DLD1 (cell line): ENCODE results near the gene IQSEC2.

ENCODE experiments used
- in situ Hi-C: cut with HindIII; loops from 2 replicates; pipeline ENCODE4 v1.10.0; 2017; ENCODE audit warnings: low sequenced_read_pairs

IQSEC2 gene

DNA sequence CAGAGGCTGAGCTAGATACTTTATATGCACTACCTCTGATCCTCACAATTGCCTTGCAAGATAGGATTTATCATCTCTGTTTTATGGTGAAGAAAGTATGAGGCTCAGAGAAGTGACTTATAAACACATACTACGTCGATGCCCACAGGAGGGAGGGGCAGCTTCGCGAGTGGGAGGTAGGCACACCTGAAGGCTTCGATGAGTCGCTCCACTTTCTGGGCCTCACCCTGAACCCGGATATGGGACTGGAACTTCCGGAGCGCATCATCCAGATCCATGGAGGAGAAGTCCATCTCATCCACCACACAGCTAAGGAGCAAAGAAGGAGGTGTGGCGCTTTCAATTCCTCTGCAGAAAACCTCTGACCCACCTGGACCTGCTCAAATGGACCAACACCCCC, 33.5 kb downstream of the IQSEC2 start:
- in situ Hi-C loops, result no loop called here

DNA sequence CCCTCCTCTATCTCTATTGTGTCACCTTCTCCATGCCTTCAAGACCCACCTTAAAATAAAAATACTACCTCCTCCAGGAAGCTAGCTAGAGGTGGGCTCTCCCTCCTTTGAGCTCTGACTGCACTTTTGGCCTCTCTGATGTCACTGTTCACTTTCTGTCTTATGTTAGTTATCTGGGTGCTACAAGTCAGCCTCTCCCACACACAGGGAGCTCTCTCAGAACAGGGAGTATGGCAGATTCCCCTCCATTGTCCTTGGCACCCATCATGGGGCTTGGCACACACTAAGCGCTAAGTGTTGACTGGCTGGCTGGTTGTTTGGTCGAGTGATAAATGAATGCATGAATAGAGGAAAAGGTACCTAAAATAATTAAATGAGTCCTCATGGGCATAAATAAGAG, 35.2 kb downstream of the IQSEC2 start:
- in situ Hi-C loops, result no loop called here

DNA sequence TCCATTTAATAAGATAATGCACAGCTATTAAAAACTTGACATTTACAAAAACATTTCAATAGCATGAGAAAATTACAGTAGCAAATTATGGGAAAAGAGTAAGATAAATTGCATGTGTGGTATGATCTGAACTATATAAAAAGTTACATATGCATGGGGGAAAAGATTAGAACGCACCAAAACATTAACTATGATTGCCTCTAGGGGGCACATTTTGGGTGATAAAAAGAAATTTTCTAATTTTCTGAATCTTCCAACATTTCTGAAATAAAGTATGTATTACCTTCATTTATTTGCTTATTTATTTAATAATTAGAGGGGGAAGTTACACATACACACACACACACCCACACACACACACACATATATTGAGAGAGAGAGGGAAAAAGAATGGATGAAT, 36.8 kb downstream of the IQSEC2 start:
- in situ Hi-C loops, result no loop called here

DNA sequence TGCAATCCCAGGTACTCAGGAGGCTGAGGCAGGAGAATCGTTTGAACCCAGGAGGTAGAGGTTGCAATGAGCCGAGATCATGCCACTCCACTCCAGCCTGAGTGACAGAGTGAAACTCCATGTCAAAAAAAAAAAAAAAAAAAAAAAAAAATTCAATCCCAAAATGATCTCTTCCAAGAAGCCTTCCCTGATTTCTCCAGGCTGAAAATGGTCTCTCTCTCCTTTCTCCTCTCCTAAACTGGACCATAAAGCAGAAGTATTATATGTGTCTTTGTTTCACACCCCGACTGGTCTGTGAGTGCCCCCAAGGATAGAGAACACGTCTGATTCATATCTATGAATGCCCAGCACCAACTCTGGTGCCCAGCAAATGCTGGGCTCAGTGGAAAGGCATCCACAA, 39.1 kb downstream of the IQSEC2 start:
- in situ Hi-C loops, result no loop called here

DNA sequence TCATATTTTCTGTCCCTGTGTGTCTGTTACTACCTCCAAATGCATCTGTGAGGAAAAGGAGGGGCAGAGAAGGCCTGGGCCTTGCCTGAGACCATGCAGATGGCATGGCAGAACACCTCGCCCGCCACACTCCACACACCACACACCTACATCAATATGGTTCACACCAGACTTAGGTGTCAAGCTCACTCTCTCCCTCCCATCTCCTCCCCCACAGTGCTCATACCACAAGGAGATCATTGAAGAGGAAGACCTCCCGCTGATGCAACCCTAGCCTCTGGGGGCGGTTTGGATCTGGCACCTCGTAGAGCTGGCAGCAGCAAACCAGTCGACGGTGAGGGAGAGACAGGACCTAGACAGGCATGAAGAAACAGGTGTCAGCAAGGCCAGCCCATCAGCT, 39.8 kb downstream of the IQSEC2 start:
- in situ Hi-C loops, result no loop called here

DNA sequence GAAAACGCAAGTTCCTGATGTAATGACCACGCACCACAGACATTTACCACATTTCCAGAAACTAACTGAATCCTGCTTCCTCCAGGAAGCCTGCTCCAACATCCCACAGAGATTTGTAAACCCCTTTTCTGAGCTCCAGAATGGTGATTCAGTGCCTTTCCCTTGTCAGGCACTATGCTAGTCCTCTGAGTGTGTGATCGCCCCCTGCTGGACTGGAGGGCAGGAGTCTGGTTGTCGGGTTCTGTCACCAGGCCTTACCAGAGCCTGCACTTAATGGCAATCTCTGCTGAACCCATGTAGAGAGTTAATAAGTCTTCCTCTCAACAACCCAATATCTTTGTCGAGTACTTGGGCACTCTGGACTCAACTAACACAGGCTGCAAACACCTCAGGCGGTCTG, 41.9 kb downstream of the IQSEC2 start:
- in situ Hi-C loops, result no loop called here

DNA sequence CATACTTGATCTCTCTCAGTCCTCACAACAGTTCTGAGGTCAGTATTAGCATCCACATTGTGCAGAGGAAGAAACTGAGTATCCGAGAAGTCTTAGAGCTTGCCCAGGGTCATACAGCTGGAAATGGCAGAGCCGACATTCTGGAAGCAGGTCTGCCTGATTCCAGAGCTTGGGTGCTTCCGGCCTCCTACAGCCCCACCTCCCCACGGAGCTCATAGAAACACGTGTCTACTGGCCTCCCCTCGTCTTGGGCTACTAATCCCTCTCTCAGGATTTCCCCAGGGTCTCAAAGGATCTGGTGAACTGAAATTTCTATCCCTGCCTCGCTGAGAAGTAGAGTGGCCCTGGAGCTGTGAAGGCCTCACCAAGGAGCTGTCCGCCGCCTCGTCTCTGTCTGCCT, 44.3 kb downstream of the IQSEC2 start:
- in situ Hi-C loops, result no loop called here

DNA sequence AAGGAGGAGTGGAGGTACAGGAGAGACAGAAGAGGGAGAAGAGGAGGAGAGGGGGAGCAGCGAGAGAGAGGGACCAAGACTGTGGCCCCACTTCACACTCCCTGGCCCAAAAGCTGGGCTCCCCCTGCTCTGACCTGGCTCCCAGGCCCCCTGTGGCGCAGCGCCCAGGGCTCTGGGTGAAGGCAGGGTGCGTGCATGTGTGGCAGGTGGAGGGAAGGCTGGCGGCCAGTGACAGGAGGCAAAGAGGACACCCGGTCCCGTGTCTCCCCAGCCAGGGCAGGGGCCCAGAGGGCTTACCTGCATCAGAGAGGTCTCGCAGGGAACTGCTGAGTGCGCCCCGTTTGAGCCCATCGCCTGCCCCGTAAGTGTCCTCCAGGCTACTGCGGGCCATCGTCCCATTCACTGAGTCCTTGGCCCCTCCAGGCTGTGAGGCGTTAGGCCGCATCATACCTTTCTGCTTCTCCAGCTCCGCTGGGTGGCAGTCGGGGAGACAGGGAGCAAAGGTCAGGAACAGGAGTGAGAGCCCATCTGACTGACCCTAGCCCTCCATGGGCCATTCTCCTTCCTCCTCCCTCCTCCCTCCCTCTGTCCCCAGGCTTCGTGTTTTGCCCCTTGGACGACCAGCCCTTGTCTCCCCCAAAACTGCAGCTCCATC, 45.2 kb downstream of the IQSEC2 start:
- in situ Hi-C loops, result no loop called here

DNA sequence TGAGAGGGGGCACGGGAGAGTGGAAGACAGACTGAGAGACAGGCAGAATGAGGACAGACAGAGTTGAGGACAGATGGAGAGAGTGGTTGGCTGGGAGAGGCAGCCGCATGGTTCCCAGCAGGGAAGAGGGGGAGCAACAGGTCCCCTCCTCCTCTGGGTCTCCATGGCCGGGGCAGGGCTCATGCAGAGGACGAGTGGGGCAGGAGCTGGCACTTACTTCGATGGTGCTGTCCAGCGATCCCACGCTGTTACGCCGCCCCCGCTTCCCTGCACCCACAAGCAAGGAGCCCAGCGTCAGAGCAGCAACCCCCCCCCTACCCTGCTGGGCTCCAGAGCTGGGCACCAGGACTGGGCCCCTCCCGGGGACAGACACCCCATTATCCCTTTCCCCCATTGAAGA, 45.8 kb downstream of the IQSEC2 start:
- in situ Hi-C loops, result no loop called here

DNA sequence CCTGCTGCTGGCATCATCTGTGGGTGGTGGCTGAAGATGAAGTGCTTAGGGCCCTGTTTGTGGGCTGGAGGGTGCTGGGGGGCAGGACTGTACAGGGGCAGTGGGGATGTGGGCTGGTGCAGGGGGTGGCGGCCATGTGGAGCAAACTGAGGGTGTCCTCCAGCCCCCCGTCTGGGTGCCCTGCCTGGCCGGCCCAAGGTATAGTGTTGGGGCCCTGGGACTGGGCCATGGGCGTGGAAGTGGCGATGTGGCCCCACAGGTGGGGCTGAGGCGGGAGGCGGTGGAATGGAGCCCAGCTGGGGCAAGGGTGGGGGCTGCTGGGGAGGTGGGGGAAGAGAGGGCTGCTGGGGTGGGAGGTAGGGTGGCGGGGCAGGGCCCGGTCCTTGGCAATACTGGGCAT, 46.9 kb downstream of the IQSEC2 start:
- in situ Hi-C loops, result no loop called here

DNA sequence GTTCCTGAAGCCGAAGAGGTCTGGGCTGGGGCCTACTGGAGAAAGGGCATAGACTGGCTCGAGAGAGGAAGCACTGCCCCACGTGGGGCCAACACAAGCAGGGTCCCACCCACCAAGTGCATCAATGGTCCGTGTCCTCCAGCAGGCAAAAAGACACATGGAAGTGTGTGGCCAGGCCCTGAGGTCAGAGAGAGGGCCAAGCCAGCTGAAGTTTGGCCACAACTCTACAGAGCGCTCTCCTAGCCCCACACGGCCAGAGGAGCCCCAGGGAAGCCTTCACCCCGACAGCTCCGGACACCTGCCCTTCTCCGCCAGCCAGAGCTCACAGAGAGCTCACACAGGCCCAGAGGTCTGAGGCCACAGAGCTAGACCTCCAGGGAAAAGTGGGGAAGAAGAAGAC, 47.8 kb downstream of the IQSEC2 start:
- in situ Hi-C loops, result no loop called here

DNA sequence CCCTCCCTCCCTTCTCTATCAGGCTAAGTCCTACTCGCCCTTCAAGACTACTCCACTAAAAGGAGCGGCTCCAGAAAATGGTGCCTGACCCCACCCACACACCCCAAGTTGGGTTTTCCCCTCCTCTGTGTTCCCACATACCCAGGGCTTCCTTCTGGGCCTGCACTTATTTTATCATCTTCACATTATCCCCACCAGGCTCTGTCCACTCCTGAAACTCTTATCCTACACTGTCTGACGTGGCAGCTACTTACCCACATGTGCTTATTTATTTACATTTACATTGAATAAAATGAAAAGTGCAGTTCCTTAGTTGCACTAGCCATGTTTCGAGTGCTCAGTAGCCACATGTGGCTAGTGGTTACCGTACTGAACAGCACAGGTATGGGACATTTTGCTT, 51.3 kb downstream of the IQSEC2 start:
- in situ Hi-C loops, result no loop called here

DNA sequence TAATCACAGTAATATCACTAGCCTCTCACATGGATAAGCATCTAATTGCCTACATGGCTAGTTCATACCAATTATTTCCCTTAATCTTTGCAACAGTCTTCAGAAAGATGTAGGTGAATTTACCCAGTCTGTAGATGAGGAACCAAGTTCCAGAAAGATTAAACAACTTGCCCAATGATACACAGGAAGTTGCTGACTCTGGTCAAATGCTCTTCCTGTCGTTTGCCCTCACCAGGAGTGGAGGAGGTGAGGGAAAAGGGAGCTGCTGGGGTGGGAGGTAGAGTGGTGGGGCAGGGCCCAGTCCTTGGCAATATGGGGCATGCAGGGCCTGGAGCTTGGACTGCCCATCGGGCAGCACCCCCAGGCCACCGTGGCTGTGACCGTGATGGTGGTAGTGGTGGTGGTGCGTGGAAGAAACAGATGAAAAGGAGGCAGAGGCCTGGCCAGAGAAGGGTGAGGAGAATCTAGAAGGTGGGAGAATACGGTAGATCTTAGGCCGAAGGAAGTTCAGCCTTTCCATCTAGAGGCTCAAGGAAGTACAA, 54.1 kb downstream of the IQSEC2 start:
- in situ Hi-C loops, result no loop called here

DNA sequence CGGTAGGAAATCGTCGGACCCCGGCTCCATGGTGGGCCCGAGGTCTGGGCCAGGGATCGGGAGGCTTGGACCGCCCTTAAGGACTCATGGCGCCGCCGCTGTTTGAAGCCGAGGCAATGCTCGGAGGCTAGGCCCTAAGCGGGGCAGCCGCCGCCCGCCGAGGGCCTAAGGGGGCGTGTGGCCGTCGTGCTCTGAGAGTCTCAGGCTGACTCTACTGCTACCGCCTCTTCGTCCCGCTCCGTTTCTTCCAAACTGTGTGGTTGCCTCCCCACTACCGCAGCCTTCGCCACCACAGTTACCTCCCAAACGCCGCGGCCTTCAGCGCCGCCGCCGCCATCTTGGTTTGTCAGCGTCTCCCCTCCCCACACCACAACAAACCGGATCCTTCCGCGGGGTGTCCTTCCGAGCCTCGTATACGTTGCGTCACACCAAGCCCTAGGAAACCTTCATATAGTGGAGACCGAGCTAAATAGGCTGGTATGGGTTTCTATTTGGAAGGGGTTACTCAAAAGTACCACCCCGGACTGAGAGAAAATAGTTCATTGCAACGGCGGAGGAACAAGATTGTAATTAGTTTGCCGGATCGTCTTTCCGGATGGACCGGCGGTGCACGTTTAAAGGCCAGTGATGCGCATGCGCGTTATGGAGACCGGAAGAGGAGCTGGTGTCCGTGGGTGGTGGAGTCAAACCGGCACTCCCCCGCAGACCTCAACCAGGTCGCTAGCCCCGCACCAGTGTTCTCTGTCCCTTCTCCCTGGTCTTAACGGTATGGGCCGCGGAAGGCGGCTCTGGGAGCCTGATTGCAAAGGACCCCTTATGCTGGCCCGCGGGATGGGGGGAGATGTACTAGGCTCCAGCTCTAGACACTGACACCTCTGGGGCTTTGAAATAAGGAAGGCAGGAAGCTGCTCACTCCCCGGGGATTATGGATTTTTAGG, 56.3 kb downstream of the IQSEC2 start, which contains the start of gene KDM5C:
TSS of gene KDM5C (minus strand) at position 348 of the 938 bp plus-strand sequence. CDS start at position 30, 318 bp downstream.
- in situ Hi-C loops, result no loop called here

DNA sequence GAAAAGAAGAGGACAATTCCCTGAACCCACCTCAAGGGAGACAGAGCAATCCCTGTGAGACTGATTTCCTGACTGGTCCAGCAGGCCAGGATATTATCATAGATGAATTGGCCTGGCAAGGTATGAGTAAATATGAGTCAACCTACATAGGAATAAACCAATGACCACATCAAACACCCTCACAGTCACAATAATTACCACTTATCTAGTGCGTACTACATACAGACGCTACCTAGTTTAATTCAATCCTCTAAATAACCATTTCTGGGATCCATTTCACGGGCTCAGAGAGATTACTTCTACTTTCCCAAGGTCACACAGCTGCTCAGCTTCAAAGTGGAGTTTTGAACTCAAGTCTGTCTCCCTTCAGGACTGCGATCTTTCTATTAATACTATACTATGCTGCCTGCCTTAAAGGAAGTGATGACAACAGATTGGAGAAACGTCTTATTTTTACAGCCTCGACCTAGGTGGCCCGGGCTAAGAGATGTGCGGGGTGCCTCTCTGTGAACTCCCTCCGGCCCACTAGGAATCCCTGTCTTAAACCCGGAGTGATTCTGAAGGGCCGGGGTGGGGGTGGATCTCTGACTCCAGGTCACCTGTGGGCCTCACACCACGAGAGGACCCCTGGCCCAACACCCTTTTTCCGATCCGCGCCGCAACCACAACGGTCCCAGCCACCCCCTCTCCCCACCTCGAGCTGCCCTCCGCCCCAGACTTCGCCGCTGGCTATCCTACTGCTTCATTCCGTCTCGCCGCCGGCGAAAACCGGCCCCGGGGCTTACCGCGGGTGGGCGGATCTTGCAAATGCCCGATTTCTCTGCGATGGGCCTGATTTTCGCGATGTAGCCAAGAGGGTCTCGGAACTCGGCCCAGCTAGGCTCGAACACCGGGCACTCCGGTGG, 57.2 kb downstream of the IQSEC2 start:
- in situ Hi-C loops, result no loop called here

DNA sequence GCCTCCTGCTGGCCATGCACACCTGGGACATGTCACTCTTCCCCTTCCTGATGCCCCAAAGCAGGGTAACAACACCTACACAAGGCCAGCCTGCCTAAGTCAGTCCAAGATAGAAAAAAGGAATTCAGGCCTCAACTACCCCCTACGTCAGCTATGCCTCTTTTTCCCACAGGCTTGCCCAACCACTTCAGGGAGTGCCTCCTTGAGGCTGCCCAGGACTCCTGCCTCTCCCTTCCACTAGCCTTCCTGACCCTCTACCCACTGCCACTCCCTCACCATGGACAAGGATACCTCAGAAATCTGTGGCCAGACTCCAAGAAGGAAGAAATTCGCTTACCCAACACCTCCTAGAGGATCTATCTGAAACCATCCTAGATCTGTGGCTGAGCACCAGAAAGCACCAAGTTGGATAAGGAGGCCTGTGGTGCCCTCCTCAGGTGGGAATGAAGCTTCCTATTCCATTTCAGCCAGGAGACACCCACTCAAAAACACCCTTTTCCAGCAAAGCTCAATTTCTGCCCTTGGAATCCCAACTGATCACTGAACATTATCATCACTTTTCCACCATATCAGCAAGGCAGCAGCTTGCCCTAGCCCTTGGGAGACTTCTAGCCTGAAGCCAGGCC, 58.2 kb downstream of the IQSEC2 start:
- in situ Hi-C loops, result no loop called here
